Omental fat pad (tissue), 4 donors: Measurements from ENCODE around the gene COMMD4. TPM values are rescaled to one million over a fixed set of nuclear protein-coding genes. Genes with fewer than 3 reads are reported as not detected.

Experiments used
- ATAC-seq: fragments of 150-250 bp; one replicate; pipeline ENCODE4 v1.9.1; 2016; ENCODE audit warnings: mild to moderate bottlenecking, moderate library complexity; ENCODE audit not compliant: low FRiP score
- DNase-seq: peaks from one replicate; pipeline ENCODE4 v3.0.0-alpha.2; 2019; ENCODE audit warnings: low spot score
- total RNA-seq, 4 donors: library from RNA; depleted of rRNA; stranded (reverse); fragments of >200 nt; gene quantifications; one replicate each; pipeline ENCODE4 v1.1.0, GENCODE V29; 2016
- TF ChIP-seq, protein P1 (sequence below), 3 donors: fragments of 450-650 bp; IDR thresholded peaks; one replicate each; pipeline ENCODE4 v1.5.1; 2016 to 2017; ENCODE audit warnings: antibody characterized with exemption in 3 of 3, mild to moderate bottlenecking in 3 of 3, moderate library complexity in 2 of 3

Gene COMMD4
- total RNA-seq, 4 donors from 2014 or later: 41.4 to 71.6 (median 50.7) TPM

DNA sequence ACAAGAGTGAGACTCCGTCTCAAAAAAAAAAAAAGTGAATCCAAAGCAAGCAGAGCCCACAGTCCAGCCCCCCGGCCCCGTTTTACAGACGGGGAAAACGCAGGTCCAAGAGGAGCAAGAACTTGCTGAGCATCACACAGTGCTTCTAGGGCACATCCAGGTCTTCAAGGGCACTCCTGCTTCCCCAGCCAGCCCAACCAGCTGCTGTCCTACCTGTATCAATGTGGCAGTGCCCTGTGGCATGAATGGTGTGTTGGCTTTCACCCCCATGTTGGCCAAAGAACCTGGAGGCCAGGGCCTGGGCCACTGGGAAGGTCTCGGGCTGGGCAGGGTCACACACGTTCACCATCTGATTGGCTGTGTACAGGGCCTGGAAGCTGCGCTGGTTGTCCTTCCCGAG lies 27.9 kb downstream of the COMMD4 start:
- TF ChIP-seq, protein P1, sequence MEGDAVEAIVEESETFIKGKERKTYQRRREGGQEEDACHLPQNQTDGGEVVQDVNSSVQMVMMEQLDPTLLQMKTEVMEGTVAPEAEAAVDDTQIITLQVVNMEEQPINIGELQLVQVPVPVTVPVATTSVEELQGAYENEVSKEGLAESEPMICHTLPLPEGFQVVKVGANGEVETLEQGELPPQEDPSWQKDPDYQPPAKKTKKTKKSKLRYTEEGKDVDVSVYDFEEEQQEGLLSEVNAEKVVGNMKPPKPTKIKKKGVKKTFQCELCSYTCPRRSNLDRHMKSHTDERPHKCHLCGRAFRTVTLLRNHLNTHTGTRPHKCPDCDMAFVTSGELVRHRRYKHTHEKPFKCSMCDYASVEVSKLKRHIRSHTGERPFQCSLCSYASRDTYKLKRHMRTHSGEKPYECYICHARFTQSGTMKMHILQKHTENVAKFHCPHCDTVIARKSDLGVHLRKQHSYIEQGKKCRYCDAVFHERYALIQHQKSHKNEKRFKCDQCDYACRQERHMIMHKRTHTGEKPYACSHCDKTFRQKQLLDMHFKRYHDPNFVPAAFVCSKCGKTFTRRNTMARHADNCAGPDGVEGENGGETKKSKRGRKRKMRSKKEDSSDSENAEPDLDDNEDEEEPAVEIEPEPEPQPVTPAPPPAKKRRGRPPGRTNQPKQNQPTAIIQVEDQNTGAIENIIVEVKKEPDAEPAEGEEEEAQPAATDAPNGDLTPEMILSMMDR (IDR thresholded peaks at IDR 0.05): no peak
- ATAC-seq: no peak
- DNase-seq: no peak

- ATAC-seq (no peak), DNase-seq (no peak)
- TF ChIP-seq, protein P1 (IDR thresholded peaks at IDR 0.05): no peak
These were observed 29.0 kb downstream of the COMMD4 start for GRCh38 chr15:75364881-75365280.

DNA sequence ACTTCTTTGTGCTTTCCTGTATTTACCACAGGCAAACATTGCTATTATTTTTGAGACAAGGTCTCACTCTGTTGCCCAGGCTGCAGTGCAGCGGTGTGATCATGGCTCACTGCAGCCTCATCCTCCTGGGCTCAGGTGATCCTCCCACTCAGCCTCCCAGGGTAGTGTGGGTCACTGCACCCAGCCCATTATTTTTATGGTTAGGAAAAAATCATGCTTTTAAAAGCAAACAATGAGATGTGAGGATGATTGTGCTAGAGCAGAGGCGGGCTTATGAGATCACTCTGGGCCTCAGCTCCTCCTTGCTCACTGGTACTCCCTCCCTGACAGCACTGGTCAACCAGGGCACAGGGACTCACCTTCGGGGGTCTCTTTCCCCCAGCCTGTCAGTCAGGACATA lies 30.3 kb downstream of the COMMD4 start:
- no peak for DNase-seq
- ATAC-seq: no peak
- TF ChIP-seq, protein P1 (IDR thresholded peaks at IDR 0.05): no peak

DNA sequence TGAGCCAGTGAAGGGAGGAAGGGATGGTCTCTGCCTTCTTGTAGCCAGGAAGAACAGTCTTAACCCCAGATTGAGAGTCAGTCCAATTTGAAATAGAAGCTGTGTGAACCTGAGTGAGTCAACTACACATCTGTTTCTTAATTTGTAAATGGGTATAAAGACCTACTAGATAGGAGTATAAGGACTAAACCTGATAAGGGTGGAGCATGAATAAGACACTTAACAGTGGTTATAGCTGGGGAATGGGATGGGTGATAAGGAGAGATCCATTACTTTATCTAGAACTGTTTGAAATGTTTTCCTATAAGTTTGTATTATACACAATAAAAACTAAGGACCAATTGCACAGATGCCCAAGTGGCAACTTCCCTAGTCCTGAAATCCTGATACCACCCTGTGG lies 31.1 kb downstream of the COMMD4 start:
- no peak for ATAC-seq
- TF ChIP-seq, protein P1 (IDR thresholded peaks at IDR 0.05): no peak
- no peak for DNase-seq

GRCh38 chr15:75367406-75367912 lies 31.6 kb downstream of the COMMD4 start:
- ATAC-seq: no peak

DNA sequence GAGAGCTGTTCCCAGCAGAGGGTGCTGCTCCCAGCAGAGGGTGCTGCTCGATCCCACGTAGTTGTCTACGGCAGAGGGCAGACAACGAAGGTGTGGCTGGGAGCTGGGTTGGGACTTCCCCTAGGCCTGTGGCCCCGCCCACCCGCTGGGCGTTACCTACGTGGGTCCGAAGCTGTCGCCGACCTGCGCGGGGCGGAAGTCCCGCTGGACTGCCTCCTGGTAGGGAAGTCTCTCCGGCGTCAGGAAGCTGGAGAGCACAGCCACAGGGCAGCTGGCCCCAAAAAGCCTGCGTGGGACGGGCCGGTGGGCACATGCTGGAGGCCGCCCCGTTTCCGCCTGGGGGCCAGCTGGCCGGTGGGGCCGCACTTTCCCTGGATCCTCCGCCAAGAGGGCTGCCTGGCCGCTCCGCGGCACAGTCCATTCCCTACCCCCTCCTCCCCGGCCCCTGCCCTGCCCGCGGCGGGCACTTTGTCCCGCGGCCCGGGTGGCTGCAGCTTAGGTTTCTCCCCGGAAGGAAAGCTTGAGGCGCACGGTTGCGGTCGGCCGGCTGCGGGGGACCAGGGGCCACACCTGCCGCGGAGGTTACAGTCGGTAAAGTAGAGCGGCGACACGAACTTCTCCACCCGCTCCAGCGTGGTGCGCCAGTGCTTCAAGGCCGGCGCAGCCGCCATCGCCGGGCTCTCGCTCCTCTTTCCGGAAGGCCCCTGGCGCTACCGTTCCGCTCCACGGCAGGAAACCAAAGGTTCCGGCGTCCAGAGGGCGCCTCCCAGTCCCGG lies 32.2 kb downstream of the COMMD4 start, which contains the start of gene MAN2C1:
Gene MAN2C1 (minus strand): TSS at position 695 of the 776 bp plus-strand sequence. CDS start 24 bp downstream, at position 671.
- DNase-seq (peak; percentile 91), ATAC-seq (peak; percentile 97)
- TF ChIP-seq, protein P1 (IDR thresholded peaks at IDR 0.05): no peak

More at GRCh38 chr15:75367406-75367912, 31.6 kb downstream of the COMMD4 start:
- TF ChIP-seq, protein P1 (IDR thresholded peaks at IDR 0.05): peak in 1 of 3 donors; percentile 7
- DNase-seq: no peak
